DND-41 (cell line): ENCODE measurements around the gene NUDCD3.

Source experiments
- ATAC-seq: fragments of 200-7000 bp; cut with Tn5 transposase; 3 replicates; pipeline ENCODE4 v1.9.1; 2021; ENCODE audit warnings: low read depth; ENCODE audit not compliant: insufficient read depth
- DNase-seq: peaks from one replicate; pipeline ENCODE4 v3.0.0-alpha.2; 2020
- H2AFZ ChIP-seq: 2 replicates; pipeline ENCODE4 v1.6.0; 2012; ENCODE audit warnings: low read depth, low read length
- H3K27ac ChIP-seq: 2 replicates; pipeline ENCODE4 v1.5.1; 2012; ENCODE audit warnings: low read length, inconsistent platforms
- H3K27me3 ChIP-seq: fragments of 200-600 bp; sonication (generic); 2 replicates; pipeline ENCODE4 v1.6.0; 2012; ENCODE audit warnings: low read length, mild to moderate bottlenecking, inconsistent platforms; ENCODE audit not compliant: insufficient read depth, poor library complexity
- H3K36me3 ChIP-seq: 2 replicates; pipeline ENCODE4 v1.5.1; 2012; ENCODE audit warnings: low read length, inconsistent platforms; ENCODE audit not compliant: insufficient read depth
- H3K4me1 ChIP-seq: 2 replicates; pipeline ENCODE4 v1.5.1; 2012; ENCODE audit warnings: mild to moderate bottlenecking, low read length; ENCODE audit not compliant: insufficient read depth
- H3K4me2 ChIP-seq: 2 replicates; pipeline ENCODE4 v1.6.0; 2012; ENCODE audit warnings: mild to moderate bottlenecking, moderate library complexity, low read length, inconsistent platforms; ENCODE audit not compliant: insufficient read depth
- H3K4me3 ChIP-seq, 2 experiments: fragments of 200-600 bp in 1 of 2; shearing (Covaris generic) in 1 of 2; 2 replicates each; pipeline ENCODE4 v1.5.1; 2012 to 2016; ENCODE audit warnings: inconsistent platforms in 2 of 2, low read length in 2 of 2, mild to moderate bottlenecking in 2 of 2, low read depth in 1 of 2, moderate library complexity in 1 of 2
- H3K79me2 ChIP-seq: 2 replicates; pipeline ENCODE4 v1.6.0; 2012; ENCODE audit warnings: low read length, inconsistent platforms; ENCODE audit not compliant: insufficient read depth
- H3K9ac ChIP-seq: 2 replicates; pipeline ENCODE4 v1.6.0; 2012; ENCODE audit warnings: low read depth, mild to moderate bottlenecking, inconsistent platforms, low read length, moderate library complexity
- H3K9me3 ChIP-seq: 2 replicates; pipeline ENCODE4 v1.5.1; 2012; ENCODE audit warnings: low read length, moderate library complexity, mild to moderate bottlenecking, inconsistent platforms; ENCODE audit not compliant: insufficient read depth, severe bottlenecking
- H4K20me1 ChIP-seq: 2 replicates; pipeline ENCODE4 v1.6.0; 2012; ENCODE audit warnings: low read length; ENCODE audit not compliant: insufficient read depth
- CTCF ChIP-seq: IDR thresholded peaks from 2 replicates; pipeline ENCODE4 v1.5.1; 2012; ENCODE audit warnings: borderline replicate concordance, low read length, moderate library complexity, mild to moderate bottlenecking; ENCODE audit not compliant: poor library complexity, severe bottlenecking; ENCODE audit errors: extremely low read depth
- EZH2 ChIP-seq: IDR thresholded peaks from 3 replicates; pipeline ENCODE4 v1.6.1; 2012; ENCODE audit warnings: borderline replicate concordance, low read depth, mild to moderate bottlenecking, moderate library complexity, low read length, inconsistent platforms; ENCODE audit not compliant: severe bottlenecking

NUDCD3 gene

GRCh38 chr7:44460325-44460724 lies 30.1 kb downstream of the NUDCD3 start:
- Histone ChIP-seq H3K36me3 (peaks cover 47% of the 10 kb centered on the region), H3K9ac (no peak overlapping the region), H3K4me3 (no peak overlapping the region)

GRCh38 chr7:44455155-44455554 lies 35.3 kb downstream of the NUDCD3 start:
- TF ChIP-seq CTCF (no peak), EZH2 (no peak)
- peaks cover 5% of the 10 kb centered on the region for H3K4me1 ChIP-seq
- H3K4me2 ChIP-seq: no peak overlapping the region
- H4K20me1 ChIP-seq: peaks cover 87% of the 10 kb centered on the region
- H3K9ac ChIP-seq: no peak overlapping the region
- ATAC-seq (no peak), DNase-seq (no peak)
- H3K36me3 ChIP-seq: peaks cover 45% of the 10 kb centered on the region
- H3K9me3 ChIP-seq: no peaks in the 10 kb centered on the region
- no peak overlapping the region for H2AFZ ChIP-seq
- no peak overlapping the region for H3K4me3 ChIP-seq
- no peak overlapping the region for H3K27ac ChIP-seq
- peaks cover 36% of the 10 kb centered on the region for H3K79me2 ChIP-seq
- no peaks in the 10 kb centered on the region for H3K27me3 ChIP-seq

More at GRCh38 chr7:44460325-44460724, 30.1 kb downstream of the NUDCD3 start:
- peaks cover 39% of the 10 kb centered on the region for H3K79me2 ChIP-seq
- H3K4me1 ChIP-seq: peaks cover 29% of the 10 kb centered on the region
- no peak overlapping the region for H3K4me2 ChIP-seq
- H3K27me3 ChIP-seq: no peaks in the 10 kb centered on the region
- no peak overlapping the region for H2AFZ ChIP-seq
- ATAC-seq (peak; percentile 99), DNase-seq (peak; percentile 76)
- peaks cover 89% of the 10 kb centered on the region for H4K20me1 ChIP-seq
- TF ChIP-seq CTCF: no peak
- no peak for TF ChIP-seq EZH2
- no peaks in the 10 kb centered on the region for H3K9me3 ChIP-seq
- H3K27ac ChIP-seq: no peak overlapping the region

DNA sequence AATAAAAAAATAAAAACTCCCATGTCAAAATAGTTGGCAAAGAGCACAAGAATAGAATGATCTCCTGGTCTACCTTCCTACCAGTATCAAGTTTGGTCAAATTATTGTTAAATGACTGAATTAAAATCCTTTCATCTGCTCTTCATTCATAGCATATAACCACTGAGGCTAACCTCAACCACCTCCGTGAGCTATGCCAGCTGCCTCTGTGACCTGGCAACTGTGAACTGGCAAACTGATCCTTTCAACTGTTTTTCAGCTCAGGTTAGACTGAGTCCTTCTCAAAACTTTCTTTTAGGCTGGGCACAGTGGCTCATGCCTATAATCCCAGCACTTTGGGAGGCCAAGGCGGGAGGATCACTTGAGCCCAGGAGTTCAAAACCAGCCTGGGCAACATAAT lies 36.1 kb downstream of the NUDCD3 start:
- H4K20me1 ChIP-seq: peaks cover 81% of the 10 kb centered on the region
- H3K4me2 ChIP-seq: no peak overlapping the region
- DNase-seq: peak; percentile 35
- TF ChIP-seq CTCF (no peak), EZH2 (no peak)
- no peaks in the 10 kb centered on the region; the same call in 1 of the 2 replicates for H3K4me1 ChIP-seq
- H3K9ac ChIP-seq: no peak overlapping the region
- H3K36me3 ChIP-seq: peaks cover 44% of the 10 kb centered on the region
- H3K4me3 ChIP-seq: no peak overlapping the region
- H2AFZ ChIP-seq: no peak overlapping the region
- ATAC-seq: peak; percentile 91
- no peaks in the 10 kb centered on the region for H3K27me3 ChIP-seq
- H3K79me2 ChIP-seq: peaks cover 32% of the 10 kb centered on the region
- no peak overlapping the region for H3K27ac ChIP-seq
- no peaks in the 10 kb centered on the region for H3K9me3 ChIP-seq

DNA sequence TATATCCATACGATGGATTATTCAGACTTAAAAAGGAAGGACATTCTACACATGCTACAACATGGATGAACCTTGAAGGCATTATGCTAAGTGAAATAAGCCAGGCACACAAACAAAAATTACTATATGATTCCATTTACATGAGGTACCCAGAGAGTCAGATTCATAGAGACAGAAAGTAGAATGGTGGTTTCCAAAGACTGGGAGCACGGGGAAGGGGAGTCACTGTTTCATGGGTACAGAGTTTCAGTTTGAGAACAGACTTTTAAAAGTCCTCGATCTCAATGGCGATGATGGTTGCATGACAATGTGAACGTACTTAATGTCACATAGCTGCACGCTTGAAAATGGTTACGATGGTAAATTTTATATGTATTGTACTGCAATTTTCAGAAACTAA lies 39.3 kb downstream of the NUDCD3 start:
- H3K4me2 ChIP-seq: no peak overlapping the region
- no peak for ATAC-seq

More for the DNA sequence above, 39.3 kb downstream of the NUDCD3 start:
- H3K27ac ChIP-seq: no peak overlapping the region
- TF ChIP-seq EZH2: no peak
- no peak for TF ChIP-seq CTCF
- peaks cover 10% of the 10 kb centered on the region for H3K9me3 ChIP-seq
- no peak overlapping the region for H2AFZ ChIP-seq
- peaks cover 54% of the 10 kb centered on the region for H3K36me3 ChIP-seq
- no peak overlapping the region for H3K9ac ChIP-seq
- H3K4me3 ChIP-seq: no peak overlapping the region
- peaks cover 68% of the 10 kb centered on the region for H4K20me1 ChIP-seq
- H3K4me1 ChIP-seq: no peaks in the 10 kb centered on the region
- H3K79me2 ChIP-seq: peaks cover 19% of the 10 kb centered on the region
- H3K27me3 ChIP-seq: no peaks in the 10 kb centered on the region
- no peak for DNase-seq
